HEK293 (cell line): Measurements from ENCODE around the gene ANKRD53.

ENCODE experiments used
- CTCF ChIA-PET: fragments of 350-600 bp; formaldehyde crosslinking; extraction: SDS; loops from one replicate; lab custom pipeline; 2021; ENCODE audit warnings: antibody characterized with exemption; lab: Yijun Ruan, JAX
- POLR2A ChIA-PET: fragments of 300-600 bp; formaldehyde crosslinking; extraction: SDS; loops from one replicate; lab custom pipeline; 2020; ENCODE audit warnings: antibody characterized with exemption, inconsistent platforms; lab: Yijun Ruan, JAX
- H3K27ac ChIP-seq: fragments of 200-500 bp; sonication (Bioruptor generic); 2 replicates; pipeline ENCODE4 v1.5.1; 2014; ENCODE audit warnings: low read depth, low read length, control low read depth, inconsistent platforms; ENCODE audit errors: extremely low read depth
- H3K36me3 ChIP-seq, 2 experiments: fragments of 200-500 bp in 1 of 2; sonication (Bioruptor generic) in 1 of 2; 1 replicate in 1 of 2; 2 replicates in 1 of 2; pipeline ENCODE4 v1.5.1; 2014 to 2017; ENCODE audit warnings: inconsistent platforms in 2 of 2, low read length in 2 of 2; ENCODE audit not compliant: control insufficient read depth in 2 of 2, insufficient read depth in 1 of 2
- H3K4me1 ChIP-seq: fragments of 200-500 bp; sonication (Bioruptor generic); 2 replicates; pipeline ENCODE4 v1.5.1; 2014; ENCODE audit warnings: mild to moderate bottlenecking, low read length, inconsistent platforms; ENCODE audit not compliant: control insufficient read depth, insufficient read depth
- H3K4me3 ChIP-seq: 2 replicates; pipeline ENCODE4 v1.5.1; 2011; ENCODE audit warnings: low read depth, mild to moderate bottlenecking, control low read depth, low read length, moderate library complexity
- H3K9me3 ChIP-seq: fragments of 200-500 bp; sonication (Bioruptor generic); 2 replicates; pipeline ENCODE4 v1.5.1; 2014; ENCODE audit warnings: low read depth, low read length, inconsistent platforms; ENCODE audit not compliant: control insufficient read depth, insufficient read depth
- KLF1 ChIP-seq: fragments of 450-650 bp; formaldehyde crosslinking; IDR thresholded peaks from 2 replicates; pipeline ENCODE4 v1.5.1; 2016; ENCODE audit warnings: missing biosample characterization, missing genetic modification characterization
- KLF17 ChIP-seq: fragments of 450-650 bp; formaldehyde crosslinking; IDR thresholded peaks from 2 replicates; pipeline ENCODE4 v1.5.1; 2016; ENCODE audit warnings: missing biosample characterization, missing genetic modification characterization
- KLF7 ChIP-seq: fragments of 450-650 bp; formaldehyde crosslinking; IDR thresholded peaks from 2 replicates; pipeline ENCODE4 v1.5.1; 2016; ENCODE audit warnings: missing biosample characterization, missing genetic modification characterization, borderline replicate concordance
- OSR2 ChIP-seq: fragments of 450-650 bp; formaldehyde crosslinking; IDR thresholded peaks from 2 replicates; pipeline ENCODE4 v1.5.1; 2016; ENCODE audit warnings: missing biosample characterization, missing genetic modification characterization
- SALL2 ChIP-seq: fragments of 450-650 bp; formaldehyde crosslinking; IDR thresholded peaks from 2 replicates; pipeline ENCODE4 v1.5.0; 2017; ENCODE audit warnings: missing biosample characterization, mild to moderate bottlenecking, missing genetic modification characterization, borderline replicate concordance
- TRIM28 ChIP-seq: IDR thresholded peaks from 2 replicates; pipeline ENCODE4 v1.6.1; 2011; ENCODE audit warnings: low read length, control low read depth, borderline replicate concordance
- ZNF112 ChIP-seq: fragments of 450-650 bp; formaldehyde crosslinking; IDR thresholded peaks from 2 replicates; pipeline ENCODE4 v1.5.0; 2017; ENCODE audit warnings: missing biosample characterization, missing genetic modification characterization
- ZNF140 ChIP-seq: fragments of 450-650 bp; formaldehyde crosslinking; IDR thresholded peaks from 2 replicates; pipeline ENCODE4 v1.5.1; 2016; ENCODE audit warnings: missing biosample characterization, missing genetic modification characterization
- ZNF146 ChIP-seq: fragments of 450-650 bp; formaldehyde crosslinking; IDR thresholded peaks from 2 replicates; pipeline ENCODE4 v1.5.1; 2016; ENCODE audit warnings: missing biosample characterization, missing genetic modification characterization
- ZNF148 ChIP-seq: fragments of 450-650 bp; formaldehyde crosslinking; IDR thresholded peaks from 2 replicates; pipeline ENCODE4 v1.5.0; 2017; ENCODE audit warnings: missing biosample characterization, missing genetic modification characterization, borderline replicate concordance
- ZNF175 ChIP-seq: fragments of 450-650 bp; formaldehyde crosslinking; IDR thresholded peaks from 2 replicates; pipeline ENCODE4 v1.5.1; 2016; ENCODE audit warnings: missing biosample characterization, missing genetic modification characterization
- ZNF202 ChIP-seq: fragments of 450-650 bp; formaldehyde crosslinking; IDR thresholded peaks from 2 replicates; pipeline ENCODE4 v1.5.1; 2016; ENCODE audit warnings: missing biosample characterization, missing genetic modification characterization, borderline replicate concordance
- ZNF280D ChIP-seq: fragments of 450-650 bp; formaldehyde crosslinking; IDR thresholded peaks from 2 replicates; pipeline ENCODE4 v1.5.1; 2016; ENCODE audit warnings: missing biosample characterization, missing genetic modification characterization
- ZNF311 ChIP-seq: fragments of 450-650 bp; formaldehyde crosslinking; IDR thresholded peaks from 2 replicates; pipeline ENCODE4 v1.5.1; 2017; ENCODE audit warnings: missing biosample characterization, missing genetic modification characterization, borderline replicate concordance
- ZNF341 ChIP-seq: fragments of 450-650 bp; formaldehyde crosslinking; IDR thresholded peaks from 2 replicates; pipeline ENCODE4; 2016; ENCODE audit warnings: low read depth, missing biosample characterization, missing genetic modification characterization
- ZNF354C ChIP-seq: fragments of 450-650 bp; formaldehyde crosslinking; IDR thresholded peaks from 2 replicates; pipeline ENCODE4 v1.5.1; 2016; ENCODE audit warnings: missing biosample characterization, missing genetic modification characterization, low read depth, borderline replicate concordance
- ZNF366 ChIP-seq: fragments of 450-650 bp; formaldehyde crosslinking; conservative IDR thresholded peaks from 2 replicates; pipeline ENCODE4 v1.5.1; 2016; ENCODE audit warnings: missing biosample characterization, missing genetic modification characterization
- ZNF426 ChIP-seq: fragments of 450-650 bp; formaldehyde crosslinking; IDR thresholded peaks from 2 replicates; pipeline ENCODE4 v1.5.1; 2017; ENCODE audit warnings: missing biosample characterization, missing genetic modification characterization, mild to moderate bottlenecking, inconsistent platforms, moderate library complexity
- ZNF501 ChIP-seq: fragments of 450-650 bp; formaldehyde crosslinking; IDR thresholded peaks from 2 replicates; pipeline ENCODE4 v1.5.1; 2016; ENCODE audit warnings: missing biosample characterization, missing genetic modification characterization
- ZNF530 ChIP-seq: fragments of 450-650 bp; formaldehyde crosslinking; IDR thresholded peaks from 2 replicates; pipeline ENCODE4 v1.5.1; 2016; ENCODE audit warnings: low read depth, missing biosample characterization, missing genetic modification characterization
- ZNF549 ChIP-seq: fragments of 450-650 bp; IDR thresholded peaks from 2 replicates; pipeline ENCODE4 v1.5.1; 2018; ENCODE audit warnings: missing biosample characterization, missing genetic modification characterization, mild to moderate bottlenecking, inconsistent platforms, moderate library complexity
- ZNF600 ChIP-seq: fragments of 450-650 bp; formaldehyde crosslinking; IDR thresholded peaks from 2 replicates; pipeline ENCODE4 v1.5.1; 2016; ENCODE audit warnings: missing biosample characterization, missing genetic modification characterization
- ZNF610 ChIP-seq: fragments of 450-650 bp; formaldehyde crosslinking; IDR thresholded peaks from 2 replicates; pipeline ENCODE4 v1.5.1; 2016; ENCODE audit warnings: missing biosample characterization, missing genetic modification characterization, borderline replicate concordance
- ZNF639 ChIP-seq: fragments of 450-650 bp; formaldehyde crosslinking; IDR thresholded peaks from 2 replicates; pipeline ENCODE4 v1.5.1; 2016; ENCODE audit warnings: missing biosample characterization, missing genetic modification characterization
- ZNF792 ChIP-seq: fragments of 450-650 bp; formaldehyde crosslinking; IDR thresholded peaks from 2 replicates; pipeline ENCODE4 v1.5.1; 2016; ENCODE audit warnings: missing biosample characterization, missing genetic modification characterization

The ANKRD53 gene

GRCh38 chr2:70978341-70979179 is at the start of gene ANKRD53:
Gene ANKRD53 (plus strand): TSS chr2:70978630. CDS start chr2:70978646, 16 bp downstream.
- no peak within 1 kb of the TSS; the same call in 1 of the 2 replicates for H3K4me3 ChIP-seq
- ChIA-PET CTCF (interaction anchor here (0.6 to 1.4 kb wide), 8 partner anchors 13 to 292 kb away, joined by 3 to 4 read pairs (median 3); no protein-coding TSS in a partner anchor), POLR2A (no interaction called here)
- TF ChIP-seq ZNF639 (tag by site-specific recombination) (no peak), ZNF280D (no peak), ZNF549 (no peak), ZNF175 (tag by site-specific recombination) (no peak), KLF1 (tag by site-specific recombination) (no peak), OSR2 (tag by site-specific recombination) (no peak), ZNF354C (tag by site-specific recombination) (no peak), ZNF501 (tag by site-specific recombination) (no peak), ZNF112 (tag by site-specific recombination) (no peak), KLF7 (no peak)
- H3K4me1 ChIP-seq = no peaks in the 10 kb centered on the region
- H3K27ac ChIP-seq = no peak within 1 kb of the TSS
- no peaks in the 10 kb centered on the region for H3K9me3 ChIP-seq
- H3K36me3 ChIP-seq = peaks cover 0 to 16% of the 10 kb centered on the region in 2 experiments; a peak in 2 of 3 replicates

- POLR2A ChIA-PET = no interaction called here
- Histone ChIP-seq H3K9me3 (no peaks in the 10 kb centered on the region), H3K36me3 (peaks cover 0 to 33% of the 10 kb centered on the region in 2 experiments; a peak in 1 of 3 replicates), H3K4me3 (no peak overlapping the region), H3K27ac (no peak overlapping the region), H3K4me1 (no peaks in the 10 kb centered on the region)
- CTCF ChIA-PET = interaction anchor here (0.6 to 1.5 kb wide), 4 partner anchors 8 to 18 kb away, joined by 3 to 5 read pairs (median 4); no protein-coding TSS in a partner anchor
- TF ChIP-seq ZNF610 (tag by site-specific recombination) (no peak), ZNF311 (no peak), ZNF202 (tag by site-specific recombination) (no peak), SALL2 (tag by site-specific recombination) (no peak), ZNF600 (tag by site-specific recombination) (no peak), ZNF530 (tag by site-specific recombination) (no peak), ZNF366 (tag by site-specific recombination) (no peak), KLF17 (tag by site-specific recombination) (no peak), ZNF341 (no peak), ZNF146 (tag by site-specific recombination) (no peak), ZNF148 (tag by site-specific recombination) (no peak), ZNF426 (tag by site-specific recombination) (no peak), ZNF792 (tag by site-specific recombination) (no peak), ZNF140 (tag by site-specific recombination) (no peak), ZNF549 (no peak), TRIM28 (no peak)
Measured at GRCh38 chr2:70930371-70931329, 47.8 kb upstream of the ANKRD53 start.
